ENCODE data around the gene DMWD.

- no peak for TF ChIP-seq CTCF (IDR thresholded peaks at IDR 0.05; ENCODE audit: insufficient read depth, low read length)
- TF ChIP-seq, protein P1, sequence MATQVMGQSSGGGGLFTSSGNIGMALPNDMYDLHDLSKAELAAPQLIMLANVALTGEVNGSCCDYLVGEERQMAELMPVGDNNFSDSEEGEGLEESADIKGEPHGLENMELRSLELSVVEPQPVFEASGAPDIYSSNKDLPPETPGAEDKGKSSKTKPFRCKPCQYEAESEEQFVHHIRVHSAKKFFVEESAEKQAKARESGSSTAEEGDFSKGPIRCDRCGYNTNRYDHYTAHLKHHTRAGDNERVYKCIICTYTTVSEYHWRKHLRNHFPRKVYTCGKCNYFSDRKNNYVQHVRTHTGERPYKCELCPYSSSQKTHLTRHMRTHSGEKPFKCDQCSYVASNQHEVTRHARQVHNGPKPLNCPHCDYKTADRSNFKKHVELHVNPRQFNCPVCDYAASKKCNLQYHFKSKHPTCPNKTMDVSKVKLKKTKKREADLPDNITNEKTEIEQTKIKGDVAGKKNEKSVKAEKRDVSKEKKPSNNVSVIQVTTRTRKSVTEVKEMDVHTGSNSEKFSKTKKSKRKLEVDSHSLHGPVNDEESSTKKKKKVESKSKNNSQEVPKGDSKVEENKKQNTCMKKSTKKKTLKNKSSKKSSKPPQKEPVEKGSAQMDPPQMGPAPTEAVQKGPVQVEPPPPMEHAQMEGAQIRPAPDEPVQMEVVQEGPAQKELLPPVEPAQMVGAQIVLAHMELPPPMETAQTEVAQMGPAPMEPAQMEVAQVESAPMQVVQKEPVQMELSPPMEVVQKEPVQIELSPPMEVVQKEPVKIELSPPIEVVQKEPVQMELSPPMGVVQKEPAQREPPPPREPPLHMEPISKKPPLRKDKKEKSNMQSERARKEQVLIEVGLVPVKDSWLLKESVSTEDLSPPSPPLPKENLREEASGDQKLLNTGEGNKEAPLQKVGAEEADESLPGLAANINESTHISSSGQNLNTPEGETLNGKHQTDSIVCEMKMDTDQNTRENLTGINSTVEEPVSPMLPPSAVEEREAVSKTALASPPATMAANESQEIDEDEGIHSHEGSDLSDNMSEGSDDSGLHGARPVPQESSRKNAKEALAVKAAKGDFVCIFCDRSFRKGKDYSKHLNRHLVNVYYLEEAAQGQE (IDR thresholded peaks at IDR 0.05; ENCODE audit: insufficient replicate concordance, low read depth) = no peak
- TF ChIP-seq POLR2AphosphoS5 (IDR thresholded peaks at IDR 0.05; ENCODE audit: low read depth) = no peak; the same call in 1 of the 2 replicates
- TF ChIP-seq GABPA (IDR thresholded peaks at IDR 0.05; ENCODE audit: low read depth) = no peak
- no peak for TF ChIP-seq SPI1 (IDR thresholded peaks at IDR 0.05; ENCODE audit: borderline replicate concordance, low read depth)
These were observed 21.6 kb upstream of the DMWD start for GRCh38 chr19:45814166-45814780.
